ENCODE data around the gene APOA1.

DNA sequence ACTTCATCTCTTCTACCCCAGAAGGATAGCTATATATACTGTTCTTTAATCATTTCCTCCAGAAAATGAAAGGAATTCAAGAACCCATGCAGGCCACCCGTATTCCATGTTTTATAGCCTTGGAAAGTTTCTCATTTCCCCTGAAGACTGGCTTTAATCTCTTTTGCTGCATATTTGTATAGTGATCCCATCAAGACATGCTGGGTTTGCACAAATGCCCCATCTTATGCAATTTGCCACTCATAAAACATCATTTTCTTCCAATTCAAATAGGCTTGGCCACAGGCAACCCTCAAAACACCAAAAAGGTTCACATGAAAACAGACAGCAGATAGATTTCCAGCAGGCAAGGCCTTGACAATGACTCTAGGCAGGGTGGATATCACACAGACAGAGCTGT lies 28.3 kb upstream of the APOA1 start:
- TF ChIP-seq GATA2 (IDR thresholded peaks at IDR 0.05; ENCODE audit: low read depth, low read length) (no peak), GATA3 (IDR thresholded peaks at IDR 0.05; ENCODE audit: low read depth, low read length) (no peak)
